DOHH2 (cell line): ENCODE results near the gene IMMP2L.
"Not testable (repeated sequence)": the region's sequence is repeated elsewhere in the genome, so short reads cannot be mapped to it uniquely, and the experiment has no call there.

ENCODE experiments used
- CTCF ChIP-seq: fragments of 200-600 bp; sonication (generic); IDR thresholded peaks from one replicate; pipeline ENCODE4 v1.5.1; 2014; ENCODE audit warnings: antibody characterized with exemption, mild to moderate bottlenecking, low read depth, low read length; ENCODE audit not compliant: poor library complexity, severe bottlenecking
- EZH2phosphoT487 ChIP-seq: fragments of 200-600 bp; sonication (generic); IDR thresholded peaks from 2 replicates; pipeline ENCODE4 v1.6.1; 2017; ENCODE audit warnings: borderline replicate concordance, mild to moderate bottlenecking, antibody characterized with exemption, low read length, moderate library complexity, mixed read lengths

GRCh38 chr7:111505422-111505821 lies 56.9 kb downstream of the IMMP2L start:
- TF ChIP-seq CTCF, EZH2phosphoT487: not testable (repeated sequence)
